ENCODE measurements around the gene MSX2. TPM values are rescaled to one million over a fixed set of nuclear protein-coding genes. Genes with fewer than 3 reads are reported as not detected.

Gene MSX2
- 5.2 to 6.8 TPM (median 5.9 TPM) in 5 replicates for total RNA-seq (2022; extraction: Qiagen RNA extraction; ENCODE audit: low read depth)

GRCh38 chr5:174724484-174725260 is at the start of gene MSX2:
TSS of gene MSX2 (plus strand) at chr5:174724582. CDS start at chr5:174724660, 78 bp downstream.

